IMR-90 (cell line): ENCODE data around the gene AARS1.

Experiments
- POLR2A ChIP-seq: IDR thresholded peaks from 2 replicates; pipeline ENCODE4 v1.6.1; 2012; ENCODE audit warnings: mild to moderate bottlenecking, low read depth, low read length
- TF ChIP-seq, protein P1 (sequence below): conservative IDR thresholded peaks from 2 replicates; pipeline ENCODE4 v1.5.1; 2012; ENCODE audit warnings: mild to moderate bottlenecking, low read depth, low read length, improper control_type of control experiment

- TF ChIP-seq, protein P1, sequence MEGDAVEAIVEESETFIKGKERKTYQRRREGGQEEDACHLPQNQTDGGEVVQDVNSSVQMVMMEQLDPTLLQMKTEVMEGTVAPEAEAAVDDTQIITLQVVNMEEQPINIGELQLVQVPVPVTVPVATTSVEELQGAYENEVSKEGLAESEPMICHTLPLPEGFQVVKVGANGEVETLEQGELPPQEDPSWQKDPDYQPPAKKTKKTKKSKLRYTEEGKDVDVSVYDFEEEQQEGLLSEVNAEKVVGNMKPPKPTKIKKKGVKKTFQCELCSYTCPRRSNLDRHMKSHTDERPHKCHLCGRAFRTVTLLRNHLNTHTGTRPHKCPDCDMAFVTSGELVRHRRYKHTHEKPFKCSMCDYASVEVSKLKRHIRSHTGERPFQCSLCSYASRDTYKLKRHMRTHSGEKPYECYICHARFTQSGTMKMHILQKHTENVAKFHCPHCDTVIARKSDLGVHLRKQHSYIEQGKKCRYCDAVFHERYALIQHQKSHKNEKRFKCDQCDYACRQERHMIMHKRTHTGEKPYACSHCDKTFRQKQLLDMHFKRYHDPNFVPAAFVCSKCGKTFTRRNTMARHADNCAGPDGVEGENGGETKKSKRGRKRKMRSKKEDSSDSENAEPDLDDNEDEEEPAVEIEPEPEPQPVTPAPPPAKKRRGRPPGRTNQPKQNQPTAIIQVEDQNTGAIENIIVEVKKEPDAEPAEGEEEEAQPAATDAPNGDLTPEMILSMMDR: no peak
- TF ChIP-seq POLR2A: no peak
Observed at GRCh38 chr16:70271696-70272095, 17.6 kb downstream of the AARS1 start.
